HEK293T (cell line): Measurements from ENCODE around the gene IL17REL.

Experiments
- CTCF ChIA-PET: fragments of 350-600 bp; formaldehyde crosslinking; extraction: SDS; loops from one replicate; lab custom pipeline; 2021; ENCODE audit warnings: antibody characterized with exemption, inconsistent platforms; lab: Yijun Ruan, JAX
- POLR2A ChIA-PET: fragments of 350-600 bp; formaldehyde crosslinking; extraction: SDS; loops from one replicate; lab custom pipeline; 2020; ENCODE audit warnings: antibody characterized with exemption, inconsistent platforms; lab: Yijun Ruan, JAX
- DNase-seq: peaks from one replicate; pipeline ENCODE4 v3.0.0; 2012; ENCODE audit warnings: mixed read lengths; ENCODE audit errors: extremely low spot score
- ARNT ChIP-seq: fragments of 450-650 bp; IDR thresholded peaks from 2 replicates; pipeline ENCODE4 v1.6.1; 2017; ENCODE audit warnings: mild to moderate bottlenecking
- BHLHE40 ChIP-seq: fragments of 450-650 bp; IDR thresholded peaks from 2 replicates; pipeline ENCODE4 v1.6.1; 2016; ENCODE audit warnings: mild to moderate bottlenecking, moderate library complexity, borderline replicate concordance
- CTBP1 ChIP-seq: fragments of 450-650 bp; IDR thresholded peaks from 2 replicates; pipeline ENCODE4 v1.6.1; 2016; ENCODE audit warnings: borderline replicate concordance
- ELF4 ChIP-seq: fragments of 450-650 bp; IDR thresholded peaks from 2 replicates; pipeline ENCODE4 v1.6.1; 2017; ENCODE audit warnings: antibody characterized with exemption
- FOXA1 ChIP-seq: fragments of 450-650 bp; IDR thresholded peaks from 2 replicates; pipeline ENCODE4 v1.6.1; 2016; ENCODE audit warnings: mild to moderate bottlenecking
- FOXK2 ChIP-seq: fragments of 450-650 bp; IDR thresholded peaks from 2 replicates; pipeline ENCODE4 v1.6.1; 2016; ENCODE audit warnings: mild to moderate bottlenecking
- FOXM1 ChIP-seq: fragments of 450-650 bp; IDR thresholded peaks from 2 replicates; pipeline ENCODE4 v1.6.1; 2017; ENCODE audit warnings: mild to moderate bottlenecking, borderline replicate concordance
- HDGF ChIP-seq: fragments of 450-650 bp; IDR thresholded peaks from 2 replicates; pipeline ENCODE4 v1.6.1; 2017; ENCODE audit warnings: antibody characterized with exemption, borderline replicate concordance
- L3MBTL2 ChIP-seq: fragments of 450-650 bp; conservative IDR thresholded peaks from 2 replicates; pipeline ENCODE4 v1.6.1; 2016; ENCODE audit warnings: mild to moderate bottlenecking
- LEF1 ChIP-seq: fragments of 450-650 bp; IDR thresholded peaks from 2 replicates; pipeline ENCODE4 v1.6.1; 2017; ENCODE audit warnings: mild to moderate bottlenecking, borderline replicate concordance
- NFRKB ChIP-seq: fragments of 450-650 bp; IDR thresholded peaks from 2 replicates; pipeline ENCODE4 v1.6.1; 2016; ENCODE audit warnings: mild to moderate bottlenecking, moderate library complexity
- PKNOX1 ChIP-seq: fragments of 450-650 bp; IDR thresholded peaks from 2 replicates; pipeline ENCODE4 v1.6.1; 2016
- SP1 ChIP-seq: fragments of 450-650 bp; IDR thresholded peaks from 2 replicates; pipeline ENCODE4 v1.6.1; 2017
- SUZ12 ChIP-seq: fragments of 450-650 bp; IDR thresholded peaks from 2 replicates; pipeline ENCODE4 v1.6.1; 2016; ENCODE audit warnings: mild to moderate bottlenecking
- TARDBP ChIP-seq: fragments of 450-650 bp; IDR thresholded peaks from 2 replicates; pipeline ENCODE4 v1.6.1; 2016
- ZNF384 ChIP-seq: fragments of 450-650 bp; IDR thresholded peaks from 2 replicates; pipeline ENCODE4 v1.6.1; 2016

Gene IL17REL

GRCh38 chr22:50007057-50007511 lies 5.5 kb downstream of the IL17REL start:
- POLR2A ChIA-PET: interaction anchor here (0.9 kb wide), 1 partner anchor 46 kb away, joined by 3 read pairs; no protein-coding TSS in a partner anchor
- CTCF ChIA-PET: interaction anchor here (0.8 kb wide), 1 partner anchor 17 kb away, joined by 3 read pairs; no protein-coding TSS in a partner anchor

GRCh38 chr22:50004918-50005317 lies 7.6 kb downstream of the IL17REL start:
- POLR2A ChIA-PET: no interaction called here
- CTCF ChIA-PET: no interaction called here
- TF ChIP-seq SP1 (no peak), FOXK2 (no peak), L3MBTL2 (no peak), HDGF (no peak), PKNOX1 (no peak), FOXM1 (no peak), NFRKB (no peak), ELF4 (no peak), ARNT (no peak), SUZ12 (no peak), ZNF384 (no peak)
- no peak for DNase-seq

More at GRCh38 chr22:50007057-50007511, 5.5 kb downstream of the IL17REL start:
- no peak for TF ChIP-seq ELF4
- TF ChIP-seq SUZ12: no peak
- TF ChIP-seq NFRKB: no peak
- no peak for TF ChIP-seq LEF1
- TF ChIP-seq CTBP1: no peak
- TF ChIP-seq ZNF384: no peak
- TF ChIP-seq ARNT: no peak
- no peak for TF ChIP-seq BHLHE40
- TF ChIP-seq FOXA1: no peak
- no peak for TF ChIP-seq SP1
- no peak for TF ChIP-seq L3MBTL2
- TF ChIP-seq FOXK2: no peak
- TF ChIP-seq PKNOX1: no peak; the same call in 1 of the 2 replicates
- TF ChIP-seq FOXM1: no peak
- TF ChIP-seq TARDBP: no peak
- no peak for TF ChIP-seq HDGF
- DNase-seq: no peak

GRCh38 chr22:50002791-50003190 lies 9.8 kb downstream of the IL17REL start:
- DNase-seq: peak; percentile 2
- CTCF ChIA-PET: no interaction called here
- no peak for TF ChIP-seq FOXA1
- TF ChIP-seq ZNF384: no peak
- no peak for TF ChIP-seq SP1
- TF ChIP-seq HDGF: no peak
- TF ChIP-seq FOXM1: no peak
- TF ChIP-seq FOXK2: no peak
- TF ChIP-seq TARDBP: no peak
- TF ChIP-seq LEF1: no peak
- TF ChIP-seq SUZ12: no peak
- no peak for TF ChIP-seq PKNOX1
- POLR2A ChIA-PET: no interaction called here

- DNase-seq: peak; percentile 12
- ChIA-PET CTCF (no interaction called here), POLR2A (no interaction called here)
- TF ChIP-seq FOXM1 (no peak), BHLHE40 (no peak), PKNOX1 (no peak), SP1 (no peak), ELF4 (no peak), NFRKB (no peak), LEF1 (no peak), FOXK2 (no peak), ARNT (no peak), CTBP1 (no peak), L3MBTL2 (no peak), ZNF384 (no peak), HDGF (no peak), TARDBP (no peak), FOXA1 (no peak)
Measured at GRCh38 chr22:50001388-50002231, 11.0 kb downstream of the IL17REL start.

- CTCF ChIA-PET: interaction anchor here (0.6 kb wide), 1 partner anchor 26 kb away, joined by 3 read pairs; no protein-coding TSS in a partner anchor
- POLR2A ChIA-PET: no interaction called here
- peak; percentile 6 for DNase-seq
- no peak for TF ChIP-seq FOXM1
- no peak for TF ChIP-seq FOXA1
- TF ChIP-seq BHLHE40: no peak
- no peak for TF ChIP-seq PKNOX1
- no peak for TF ChIP-seq CTBP1
- no peak for TF ChIP-seq LEF1
- TF ChIP-seq SP1: no peak
Measured at GRCh38 chr22:50000587-50001387, 11.8 kb downstream of the IL17REL start.
